NOMO-1 treated with dmso at 0.1 percent for 144 hours (cell line): ENCODE measurements around the gene DHRS2.
"Not testable (repeated sequence)": the region's sequence is repeated elsewhere in the genome, so short reads cannot be mapped to it uniquely, and the experiment has no call there.

ENCODE experiments used
- DNase-seq: peaks from one replicate; lab custom pipeline; 2025; ENCODE audit not compliant: unreplicated experiment; lab: John Stamatoyannopoulos, UW

DHRS2 gene

GRCh38 chr14:23675906-23676305, 39.7 kb downstream of the DHRS2 start:
- DNase-seq: no peak

GRCh38 chr14:23681337-23681736, 45.2 kb downstream of the DHRS2 start:
- DNase-seq: no peak

GRCh38 chr14:23689709-23690514, 53.7 kb downstream of the DHRS2 start:
- DNase-seq: not testable (repeated sequence)

- no peak for DNase-seq
Measured at GRCh38 chr14:23692416-23692815, 56.3 kb downstream of the DHRS2 start.

GRCh38 chr14:23693252-23693775, 57.1 kb downstream of the DHRS2 start:
- no peak for DNase-seq

- DNase-seq: no peak
Measured at GRCh38 chr14:23694085-23694948, 58.2 kb downstream of the DHRS2 start.
